Astrocyte (in vitro differentiated cells and primary cell): ENCODE results near the gene ZNF286A. TPM values are rescaled to one million over a fixed set of nuclear protein-coding genes. Genes with fewer than 3 reads are reported as not detected.
A peak's percentile ranks its signal among the peaks of the same experiment; 100 is the strongest.
"Not testable (repeated sequence)": the region's sequence is repeated elsewhere in the genome, so short reads cannot be mapped to it uniquely, and the experiment has no call there.

Experiments used
- DNase-seq: peaks from one replicate; pipeline ENCODE4 v3.0.0-alpha.2; 2010; ENCODE audit warnings: low read depth
- FAIRE-seq: peaks from 2 replicates; lab custom pipeline; 2011; peaks lifted over from hg19 to GRCh38; lab: Jason Lieb, UNC
- H2AFZ ChIP-seq: 2 replicates; pipeline ENCODE4 v1.6.0; 2012; ENCODE audit warnings: low read depth, low read length, inconsistent platforms
- H3K27ac ChIP-seq: 2 replicates; pipeline ENCODE4 v1.5.1; 2011; ENCODE audit warnings: low read depth, low read length, inconsistent platforms
- H3K27me3 ChIP-seq: 2 replicates; pipeline ENCODE4 v1.6.0; 2011; ENCODE audit warnings: low read length, inconsistent platforms; ENCODE audit not compliant: insufficient read depth
- H3K36me3 ChIP-seq: 2 replicates; pipeline ENCODE4 v1.5.1; 2011; ENCODE audit warnings: low read length, inconsistent platforms; ENCODE audit not compliant: insufficient read depth
- H3K4me1 ChIP-seq: 2 replicates; pipeline ENCODE4 v1.5.1; 2011; ENCODE audit warnings: low read length, inconsistent platforms; ENCODE audit not compliant: insufficient read depth
- H3K4me2 ChIP-seq: 2 replicates; pipeline ENCODE4 v1.6.0; 2012; ENCODE audit warnings: low read length, inconsistent platforms
- H3K4me3 ChIP-seq: 2 replicates; pipeline ENCODE4 v1.5.1; 2011; ENCODE audit warnings: low read depth, mild to moderate bottlenecking, low read length, inconsistent platforms; ENCODE audit not compliant: insufficient read depth
- H3K79me2 ChIP-seq: 2 replicates; pipeline ENCODE4 v1.6.0; 2012; ENCODE audit warnings: mild to moderate bottlenecking, low read length, inconsistent platforms; ENCODE audit not compliant: insufficient read depth
- H3K9ac ChIP-seq: 2 replicates; pipeline ENCODE4 v1.6.0; 2012; ENCODE audit warnings: mild to moderate bottlenecking, low read length, inconsistent platforms
- H3K9me3 ChIP-seq: 2 replicates; pipeline ENCODE4 v1.5.1; 2012; ENCODE audit warnings: low read depth, mild to moderate bottlenecking, low read length, inconsistent platforms; ENCODE audit not compliant: insufficient read depth
- H4K20me1 ChIP-seq: 2 replicates; pipeline ENCODE4 v1.6.0; 2012; ENCODE audit warnings: low read length, inconsistent platforms; ENCODE audit not compliant: insufficient read depth
- H3K27ac Mint-ChIP-seq: one replicate; pipeline ENCODE4 v1.8.0; 2021; ENCODE audit warnings: mild to moderate bottlenecking, mixed read lengths; ENCODE audit not compliant: unreplicated experiment
- H3K27me3 Mint-ChIP-seq: one replicate; pipeline ENCODE4 v1.8.0; 2021; ENCODE audit warnings: low read depth, mixed read lengths; ENCODE audit not compliant: unreplicated experiment
- H3K36me3 Mint-ChIP-seq: one replicate; pipeline ENCODE4 v1.8.0; 2021; ENCODE audit warnings: low read depth, mixed read lengths; ENCODE audit not compliant: unreplicated experiment
- H3K4me1 Mint-ChIP-seq: one replicate; pipeline ENCODE4 v1.8.0; 2021; ENCODE audit warnings: low read depth, mixed read lengths; ENCODE audit not compliant: unreplicated experiment
- H3K4me3 Mint-ChIP-seq: one replicate; pipeline ENCODE4 v1.8.0; 2021; ENCODE audit warnings: mild to moderate bottlenecking, moderate library complexity, mixed read lengths; ENCODE audit not compliant: unreplicated experiment
- H3K9me3 Mint-ChIP-seq: one replicate; pipeline ENCODE4 v1.8.0; 2021; ENCODE audit warnings: mild to moderate bottlenecking, mixed read lengths; ENCODE audit not compliant: unreplicated experiment
- total RNA-seq: library from RNA; stranded (reverse); gene quantifications from 2 replicates; pipeline ENCODE4 v1.2.1, GENCODE V29; 2021

The ZNF286A gene
- total RNA-seq, 1 donor from 2014 or later, result 58.6 TPM

GRCh38 chr17:15699937-15700336 lies 385 bp downstream of the ZNF286A start:
- H3K27ac Mint-ChIP-seq, DNase-seq, H4K20me1 ChIP-seq, H3K36me3 ChIP-seq, H3K27me3 Mint-ChIP-seq, H3K27me3 ChIP-seq, H3K4me1 ChIP-seq, H3K36me3 Mint-ChIP-seq, H3K9me3 Mint-ChIP-seq, H3K9me3 ChIP-seq, H3K4me1 Mint-ChIP-seq, FAIRE-seq: not testable (repeated sequence)
- peak overlapping the region; percentile 66 for H3K4me3 ChIP-seq
- H3K4me3 Mint-ChIP-seq, result peak overlapping the region; percentile 86
- H2AFZ ChIP-seq, result peak overlapping the region; percentile 75
- peak overlapping the region; percentile 82 for H3K4me2 ChIP-seq
- peak overlapping the region; percentile 83 for H3K9ac ChIP-seq
- peaks cover 13% of the 10 kb centered on the region for H3K79me2 ChIP-seq
- peak overlapping the region; percentile 61 for H3K27ac ChIP-seq

GRCh38 chr17:15704239-15704638 lies 4.7 kb downstream of the ZNF286A start:
- not testable (repeated sequence) for H3K9ac ChIP-seq, H3K4me2 ChIP-seq, DNase-seq, H4K20me1 ChIP-seq, H3K27ac ChIP-seq, H3K4me3 Mint-ChIP-seq, H3K4me1 ChIP-seq, H3K27me3 Mint-ChIP-seq, H3K4me3 ChIP-seq, H3K4me1 Mint-ChIP-seq, H3K27ac Mint-ChIP-seq, FAIRE-seq, H2AFZ ChIP-seq, H3K27me3 ChIP-seq
- Histone ChIP-seq H3K9me3 (peaks cover 18% of the 10 kb centered on the region), H3K36me3 (peaks cover 35% of the 10 kb centered on the region), H3K79me2 (peaks cover 22% of the 10 kb centered on the region)
- H3K9me3 Mint-ChIP-seq, result peaks cover 20% of the 10 kb centered on the region
- H3K36me3 Mint-ChIP-seq, result peaks cover 38% of the 10 kb centered on the region

- H3K4me2 ChIP-seq, H3K27ac ChIP-seq, FAIRE-seq, H3K27me3 Mint-ChIP-seq, H3K4me1 Mint-ChIP-seq, DNase-seq, H3K4me1 ChIP-seq, H2AFZ ChIP-seq, H3K4me3 ChIP-seq, H4K20me1 ChIP-seq, H3K27me3 ChIP-seq, H3K9ac ChIP-seq, H3K4me3 Mint-ChIP-seq, H3K27ac Mint-ChIP-seq: not testable (repeated sequence)
- Histone ChIP-seq H3K9me3 (peaks cover 18% of the 10 kb centered on the region), H3K36me3 (peaks cover 35% of the 10 kb centered on the region), H3K79me2 (peaks cover 22% of the 10 kb centered on the region)
- peaks cover 22% of the 10 kb centered on the region for H3K9me3 Mint-ChIP-seq
- peaks cover 40% of the 10 kb centered on the region for H3K36me3 Mint-ChIP-seq
Measured at GRCh38 chr17:15704813-15705212, 5.3 kb downstream of the ZNF286A start.

GRCh38 chr17:15708879-15709278 lies 9.3 kb downstream of the ZNF286A start:
- H3K4me2 ChIP-seq, H2AFZ ChIP-seq, H3K4me1 ChIP-seq, H3K4me3 Mint-ChIP-seq, H3K27me3 ChIP-seq, DNase-seq, H4K20me1 ChIP-seq, H3K27me3 Mint-ChIP-seq, H3K9ac ChIP-seq, H3K79me2 ChIP-seq, H3K4me1 Mint-ChIP-seq, H3K27ac ChIP-seq, H3K27ac Mint-ChIP-seq, H3K4me3 ChIP-seq: not testable (repeated sequence)
- H3K36me3 ChIP-seq, result peaks cover 33% of the 10 kb centered on the region
- Mint-ChIP-seq H3K9me3 (peaks cover 33% of the 10 kb centered on the region), H3K36me3 (peaks cover 49% of the 10 kb centered on the region)
- peaks cover 18% of the 10 kb centered on the region for H3K9me3 ChIP-seq
- peak; percentile 20 for FAIRE-seq

- not testable (repeated sequence) for H3K4me3 Mint-ChIP-seq, H3K4me1 Mint-ChIP-seq, H3K4me3 ChIP-seq, H2AFZ ChIP-seq, DNase-seq, H3K4me2 ChIP-seq, H3K27ac ChIP-seq, H3K27me3 ChIP-seq, H3K27me3 Mint-ChIP-seq, H3K36me3 ChIP-seq, H3K9ac ChIP-seq, H4K20me1 ChIP-seq, H3K4me1 ChIP-seq, H3K79me2 ChIP-seq, H3K27ac Mint-ChIP-seq
- peaks cover 39% of the 10 kb centered on the region for H3K36me3 Mint-ChIP-seq
- peak; percentile 41 for FAIRE-seq
- H3K9me3 ChIP-seq, result peaks cover 17% of the 10 kb centered on the region
- H3K9me3 Mint-ChIP-seq, result peaks cover 41% of the 10 kb centered on the region
Measured at GRCh38 chr17:15716601-15717563, 17.3 kb downstream of the ZNF286A start.

GRCh38 chr17:15730535-15730934 lies 31.0 kb downstream of the ZNF286A start:
- not testable (repeated sequence) for H3K9me3 ChIP-seq, H3K27ac Mint-ChIP-seq, H4K20me1 ChIP-seq, H3K27me3 ChIP-seq, H3K79me2 ChIP-seq, FAIRE-seq, H3K36me3 Mint-ChIP-seq, H3K36me3 ChIP-seq, H3K4me1 Mint-ChIP-seq, DNase-seq, H3K4me3 Mint-ChIP-seq, H3K9ac ChIP-seq, H2AFZ ChIP-seq, H3K4me1 ChIP-seq, H3K27ac ChIP-seq, H3K27me3 Mint-ChIP-seq, H3K4me2 ChIP-seq, H3K4me3 ChIP-seq, H3K9me3 Mint-ChIP-seq
